Keratinocyte (primary cell): ENCODE data around the gene CHMP2A. TPM values are rescaled to one million over a fixed set of nuclear protein-coding genes. Genes with fewer than 3 reads are reported as not detected.

Experiments
- DNase-seq: peaks from one replicate; pipeline ENCODE4 v3.0.0-alpha.2; 2011; ENCODE audit warnings: low read depth, missing footprints, low spot score
- FAIRE-seq: peaks from 2 replicates; lab custom pipeline; 2011; peaks lifted over from hg19 to GRCh38; lab: Jason Lieb, UNC
- H2AFZ ChIP-seq: 2 replicates; pipeline ENCODE4 v1.6.0; 2012; ENCODE audit warnings: low read length, control low read depth, inconsistent platforms; ENCODE audit not compliant: control insufficient read depth
- H3K27ac ChIP-seq: 2 replicates; pipeline ENCODE4 v1.5.1; 2011; ENCODE audit warnings: low read length; ENCODE audit not compliant: control insufficient read depth, insufficient read depth
- H3K27me3 ChIP-seq: 3 replicates; pipeline ENCODE4 v1.6.0; 2011; ENCODE audit warnings: low read length; ENCODE audit not compliant: control insufficient read depth, insufficient read depth; ENCODE audit errors: extremely low read depth
- H3K36me3 ChIP-seq, 2 experiments: 2 replicates in 1 of 2; 3 replicates in 1 of 2; pipeline ENCODE4 v1.5.1; 2011; ENCODE audit warnings: low read length in 2 of 2, mild to moderate bottlenecking in 1 of 2; ENCODE audit not compliant: control insufficient read depth in 2 of 2, insufficient read depth in 2 of 2; ENCODE audit errors: extremely low read depth in 1 of 2
- H3K4me1 ChIP-seq: 3 replicates; pipeline ENCODE4 v1.5.1; 2011; ENCODE audit warnings: low read length; ENCODE audit not compliant: control insufficient read depth, insufficient read depth; ENCODE audit errors: extremely low read depth
- H3K4me2 ChIP-seq: 3 replicates; pipeline ENCODE4 v1.6.0; 2011; ENCODE audit warnings: low read depth, low read length; ENCODE audit not compliant: control insufficient read depth, insufficient read depth; ENCODE audit errors: extremely low read depth
- H3K4me3 ChIP-seq, 3 experiments: fragments of 200-600 bp in 1 of 3; sonication (generic) in 1 of 3; 2 replicates in 2 of 3; 3 replicates in 1 of 3; pipeline ENCODE4 v1.5.1; 2011 to 2016; ENCODE audit warnings: low read length in 3 of 3, mild to moderate bottlenecking in 3 of 3, control low read depth in 2 of 3, inconsistent platforms in 1 of 3, low read depth in 1 of 3, mixed read lengths in 1 of 3, mixed run types in 1 of 3, moderate library complexity in 1 of 3; ENCODE audit not compliant: control insufficient read depth in 2 of 3, insufficient read depth in 2 of 3; ENCODE audit errors: extremely low read depth in 1 of 3
- H3K79me2 ChIP-seq: 2 replicates; pipeline ENCODE4 v1.6.0; 2012; ENCODE audit warnings: low read length; ENCODE audit not compliant: control insufficient read depth, insufficient read depth
- H3K9ac ChIP-seq: 3 replicates; pipeline ENCODE4 v1.6.0; 2011; ENCODE audit warnings: low read length; ENCODE audit not compliant: control insufficient read depth, insufficient read depth; ENCODE audit errors: extremely low read depth
- H3K9me1 ChIP-seq: 3 replicates; pipeline ENCODE4 v1.6.0; 2011; ENCODE audit warnings: low read length; ENCODE audit not compliant: control insufficient read depth, insufficient read depth; ENCODE audit errors: extremely low read depth
- H3K9me3 ChIP-seq: 2 replicates; pipeline ENCODE4 v1.5.1; 2012; ENCODE audit warnings: low read depth, low read length; ENCODE audit not compliant: control insufficient read depth
- H4K20me1 ChIP-seq: 3 replicates; pipeline ENCODE4 v1.6.0; 2011; ENCODE audit warnings: low read length; ENCODE audit not compliant: control insufficient read depth, insufficient read depth; ENCODE audit errors: extremely low read depth
- EZH2 ChIP-seq: IDR thresholded peaks from one replicate; pipeline ENCODE4 v1.6.1; 2012; ENCODE audit warnings: inconsistent platforms, mild to moderate bottlenecking, low read length, moderate library complexity
- dilution Hi-C: fragments of 300-500 bp; cut with MboI; formaldehyde crosslinking; loops from one replicate; pipeline ENCODE4 v1.7.0; 2020; ENCODE audit warnings: low sequenced_read_pairs; ENCODE audit not compliant: extremely low pct_ligation_motif_present
- polyA plus RNA-seq, 5 experiments: library from polyadenylated mRNA; depleted of rRNA in 3 of 5; stranded (reverse) in 3 of 5; stranded (forward) in 1 of 5; unstranded in 1 of 5; fragments of >200 nt; gene quantifications; 1 replicate in 1 of 5; 2 replicates in 3 of 5; 3 replicates in 1 of 5; pipeline versions ENCODE4 v1.2.1 to v1.2.3, GENCODE V29; 2011 to 2012; ENCODE audit warnings: missing spikeins in 2 of 5, low read depth in 1 of 5, low replicate concordance in 1 of 5
- TF ChIP-seq, protein P1 (sequence below), 3 experiments: IDR thresholded peaks in 1 of 3; conservative IDR thresholded peaks in 1 of 3; optimal IDR thresholded peaks in 1 of 3; 2 replicates in 2 of 3; 3 replicates in 1 of 3; pipeline versions ENCODE3 to v1.5.1; 2011; ENCODE audit warnings: low read length in 3 of 3, mild to moderate bottlenecking in 3 of 3, moderate library complexity in 2 of 3, control low read depth in 1 of 3, inconsistent platforms in 1 of 3; ENCODE audit not compliant: insufficient read depth in 2 of 3; ENCODE audit errors: extremely low read depth in 1 of 3

CHMP2A gene
- polyA plus RNA-seq, 1 donor (not counting 4 experiments of a cell fraction or from before 2014, with no cell fraction given): 115 TPM

DNA sequence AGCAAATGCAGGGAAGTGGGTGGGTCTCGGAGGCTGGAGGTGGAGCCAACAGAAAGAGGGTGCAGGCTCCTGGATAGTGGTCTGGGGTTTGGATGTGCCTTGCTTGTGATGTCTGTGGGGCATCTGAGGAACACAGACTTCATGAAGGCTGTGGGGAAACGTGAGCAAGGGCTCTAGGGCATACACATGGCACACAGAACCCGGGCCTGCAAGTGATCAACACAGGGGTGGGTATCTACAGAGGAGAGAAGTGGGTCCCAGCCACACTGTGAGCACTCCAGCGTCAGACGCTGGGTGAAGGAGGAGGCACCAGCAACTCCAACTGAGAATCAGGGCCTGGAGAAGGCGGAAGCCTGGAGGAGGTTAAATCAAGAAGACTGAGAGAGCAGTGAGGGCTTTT lies 8.9 kb upstream of the CHMP2A start:
- Histone ChIP-seq H3K27me3 (peaks cover 4% of the 10 kb centered on the region), H3K9ac (no peak overlapping the region), H3K27ac (no peak overlapping the region), H3K4me2 (no peak overlapping the region), H3K4me1 (peaks cover 22% of the 10 kb centered on the region), H4K20me1 (no peaks in the 10 kb centered on the region), H2AFZ (no peak overlapping the region), H3K79me2 (no peaks in the 10 kb centered on the region), H3K4me3 (no peak overlapping the region), H3K36me3 (peaks cover 2 to 7% of the 10 kb centered on the region in 2 experiments), H3K9me1 (no peaks in the 10 kb centered on the region), H3K9me3 (no peaks in the 10 kb centered on the region)
- dilution Hi-C loops: no loop called here
- DNase-seq (no peak), FAIRE-seq (no peak)
- no peak for TF ChIP-seq EZH2
- TF ChIP-seq, protein P1, sequence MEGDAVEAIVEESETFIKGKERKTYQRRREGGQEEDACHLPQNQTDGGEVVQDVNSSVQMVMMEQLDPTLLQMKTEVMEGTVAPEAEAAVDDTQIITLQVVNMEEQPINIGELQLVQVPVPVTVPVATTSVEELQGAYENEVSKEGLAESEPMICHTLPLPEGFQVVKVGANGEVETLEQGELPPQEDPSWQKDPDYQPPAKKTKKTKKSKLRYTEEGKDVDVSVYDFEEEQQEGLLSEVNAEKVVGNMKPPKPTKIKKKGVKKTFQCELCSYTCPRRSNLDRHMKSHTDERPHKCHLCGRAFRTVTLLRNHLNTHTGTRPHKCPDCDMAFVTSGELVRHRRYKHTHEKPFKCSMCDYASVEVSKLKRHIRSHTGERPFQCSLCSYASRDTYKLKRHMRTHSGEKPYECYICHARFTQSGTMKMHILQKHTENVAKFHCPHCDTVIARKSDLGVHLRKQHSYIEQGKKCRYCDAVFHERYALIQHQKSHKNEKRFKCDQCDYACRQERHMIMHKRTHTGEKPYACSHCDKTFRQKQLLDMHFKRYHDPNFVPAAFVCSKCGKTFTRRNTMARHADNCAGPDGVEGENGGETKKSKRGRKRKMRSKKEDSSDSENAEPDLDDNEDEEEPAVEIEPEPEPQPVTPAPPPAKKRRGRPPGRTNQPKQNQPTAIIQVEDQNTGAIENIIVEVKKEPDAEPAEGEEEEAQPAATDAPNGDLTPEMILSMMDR (optimal IDR thresholded peaks at IDR 0.05 in 1 of 3, IDR thresholded peaks at IDR 0.05 in 1 of 3, conservative IDR thresholded peaks at IDR 0.05 in 1 of 3; ENCODE audit: extremely low read depth in 1 of 3, insufficient read depth in 2 of 3, low read length in 3 of 3): no peak

DNA sequence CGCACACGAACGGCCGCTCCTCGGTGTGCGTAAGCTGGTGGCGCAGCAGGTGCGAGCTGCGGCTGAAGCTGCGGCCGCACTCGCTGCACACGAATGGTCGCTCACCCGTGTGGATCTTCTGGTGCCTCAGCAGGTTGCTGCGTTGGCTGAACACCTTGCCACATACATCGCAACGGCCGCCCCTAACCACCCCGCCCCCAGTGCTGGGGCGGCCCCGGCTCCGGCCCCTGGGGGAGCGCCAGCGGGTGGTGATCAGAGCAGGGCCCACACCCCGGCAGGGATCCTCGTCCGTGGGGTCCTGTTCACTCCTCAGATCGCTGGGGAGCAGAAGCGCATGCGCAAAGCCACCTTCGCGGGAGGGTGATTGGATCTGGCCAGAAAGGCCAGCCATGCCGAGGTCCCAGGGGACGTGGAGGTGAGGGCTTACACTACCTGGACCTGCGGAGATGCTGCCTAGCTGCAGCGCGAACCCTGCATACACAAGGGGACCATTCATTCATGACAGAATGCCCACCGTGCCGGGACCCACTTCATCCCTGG lies 8.2 kb upstream of the CHMP2A start:
- Histone ChIP-seq H3K4me3 (peak overlapping the region in 2 of 3 experiments; percentile 29 to 54), H3K36me3 (peaks cover 2 to 7% of the 10 kb centered on the region in 2 experiments), H3K79me2 (peaks cover under 1% of the 10 kb centered on the region), H4K20me1 (no peaks in the 10 kb centered on the region), H3K9ac (no peak overlapping the region), H3K27ac (no peak overlapping the region), H3K9me1 (no peaks in the 10 kb centered on the region), H3K9me3 (no peaks in the 10 kb centered on the region), H2AFZ (no peak overlapping the region), H3K4me2 (peak overlapping the region; percentile 84), H3K4me1 (peaks cover 22% of the 10 kb centered on the region), H3K27me3 (peaks cover 4% of the 10 kb centered on the region)
- TF ChIP-seq, protein P1 (optimal IDR thresholded peaks at IDR 0.05 in 1 of 3, IDR thresholded peaks at IDR 0.05 in 1 of 3, conservative IDR thresholded peaks at IDR 0.05 in 1 of 3; ENCODE audit: extremely low read depth in 1 of 3, insufficient read depth in 2 of 3, low read length in 3 of 3): no peak
- no peak for TF ChIP-seq EZH2
- DNase-seq: no peak
- dilution Hi-C loops: no loop called here
- FAIRE-seq: no peak
